Ishikawa (cell line): ENCODE data around the gene SOBP.

ENCODE experiments used
- CEBPB ChIP-seq: IDR thresholded peaks from 2 replicates; pipeline ENCODE4 v1.6.1; 2012
- CREB1 ChIP-seq: IDR thresholded peaks from 2 replicates; pipeline ENCODE4 v1.6.1; 2012; ENCODE audit warnings: low read depth
- EGR1 ChIP-seq: IDR thresholded peaks from 2 replicates; pipeline ENCODE4 v1.6.1; 2012
- EP300 ChIP-seq: IDR thresholded peaks from 2 replicates; pipeline ENCODE4 v1.6.1; 2012; ENCODE audit warnings: borderline replicate concordance
- FOXM1 ChIP-seq: IDR thresholded peaks from 2 replicates; pipeline ENCODE4 v1.6.1; 2012; ENCODE audit warnings: low read depth, borderline replicate concordance
- MAX ChIP-seq: IDR thresholded peaks from 2 replicates; pipeline ENCODE4 v1.6.1; 2012
- NFIC ChIP-seq: IDR thresholded peaks from 2 replicates; pipeline ENCODE4 v1.6.1; 2012
- RAD21 ChIP-seq: IDR thresholded peaks from 2 replicates; pipeline ENCODE4 v1.6.1; 2012; ENCODE audit warnings: low read depth
- REST ChIP-seq: IDR thresholded peaks from 2 replicates; pipeline ENCODE4 v1.6.1; 2012; ENCODE audit warnings: low read depth, mild to moderate bottlenecking
- TAF1 ChIP-seq: IDR thresholded peaks from 2 replicates; pipeline ENCODE4 v1.6.1; 2012; ENCODE audit warnings: low read depth, mild to moderate bottlenecking
- TCF12 ChIP-seq: IDR thresholded peaks from 2 replicates; pipeline ENCODE4 v1.6.1; 2012; ENCODE audit warnings: low read depth
- TEAD4 ChIP-seq: IDR thresholded peaks from 2 replicates; pipeline ENCODE4 v1.6.1; 2012
- USF1 ChIP-seq: IDR thresholded peaks from 2 replicates; pipeline ENCODE4 v1.6.1; 2012
- YY1 ChIP-seq: IDR thresholded peaks from 2 replicates; pipeline ENCODE4 v1.6.1; 2012; ENCODE audit warnings: low read depth
- ZBTB7A ChIP-seq: IDR thresholded peaks from 2 replicates; pipeline ENCODE4 v1.6.1; 2012; ENCODE audit warnings: low read depth

The SOBP gene

GRCh38 chr6:107543567-107543966, 53.6 kb downstream of the SOBP start:
- TF ChIP-seq TAF1: no peak
- no peak for TF ChIP-seq REST
- no peak for TF ChIP-seq NFIC
- TF ChIP-seq MAX: no peak
- no peak for TF ChIP-seq USF1
- TF ChIP-seq EP300: no peak
- TF ChIP-seq CEBPB: no peak
- no peak for TF ChIP-seq FOXM1
- TF ChIP-seq TCF12: no peak

GRCh38 chr6:107545763-107546162, 55.8 kb downstream of the SOBP start:
- TF ChIP-seq MAX (no peak), RAD21 (no peak), REST (no peak), TAF1 (no peak), TEAD4 (no peak), NFIC (no peak), YY1 (no peak), ZBTB7A (no peak), CEBPB (no peak), EGR1 (no peak), CREB1 (no peak), TCF12 (no peak), EP300 (no peak)

GRCh38 chr6:107546691-107547450, 57.0 kb downstream of the SOBP start:
- TF ChIP-seq RAD21: no peak
- no peak for TF ChIP-seq NFIC
- no peak for TF ChIP-seq USF1
- no peak for TF ChIP-seq EP300
- no peak for TF ChIP-seq CEBPB
- TF ChIP-seq YY1: no peak
- no peak for TF ChIP-seq TEAD4
- TF ChIP-seq CREB1: no peak
- TF ChIP-seq REST: no peak
- no peak for TF ChIP-seq MAX

- no peak for TF ChIP-seq CREB1
- no peak for TF ChIP-seq FOXM1
- no peak for TF ChIP-seq CEBPB
- no peak for TF ChIP-seq TAF1
- TF ChIP-seq EP300: no peak
- TF ChIP-seq RAD21: no peak
- TF ChIP-seq REST: no peak
- TF ChIP-seq TEAD4: no peak
- TF ChIP-seq TCF12: no peak
- TF ChIP-seq ZBTB7A: no peak
These were observed 57.5 kb downstream of the SOBP start for GRCh38 chr6:107547451-107547840.
